ENCODE results near the gene TOB2. TPM values are rescaled to one million over a fixed set of nuclear protein-coding genes. Genes with fewer than 3 reads are reported as not detected.
A peak's percentile ranks its signal among the peaks of the same experiment; 100 is the strongest.

TOB2 gene
- total RNA-seq, 1 donor: 29.0 TPM

DNA sequence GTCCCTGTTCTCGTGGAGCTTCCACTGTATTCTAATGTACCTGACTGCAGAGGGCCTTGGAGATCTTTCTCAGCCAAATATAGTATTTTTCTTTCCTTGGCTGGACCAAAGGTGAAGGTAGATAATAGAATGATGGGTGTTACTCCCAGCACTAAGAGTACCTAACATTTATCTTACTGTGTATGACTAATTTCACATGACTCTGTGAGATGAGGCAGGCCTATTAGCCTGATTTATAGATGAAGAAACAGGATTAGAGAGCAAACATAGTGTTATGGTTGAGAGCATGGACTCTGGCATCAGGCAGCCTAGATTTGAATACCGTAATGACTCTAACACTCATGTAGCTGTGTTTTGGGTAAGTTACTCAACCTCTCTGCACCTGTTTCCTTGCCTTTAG is 25.0 kb upstream of the TOB2 start:
- no peak overlapping the region for H2AFZ ChIP-seq (ENCODE audit: low read length)

DNA sequence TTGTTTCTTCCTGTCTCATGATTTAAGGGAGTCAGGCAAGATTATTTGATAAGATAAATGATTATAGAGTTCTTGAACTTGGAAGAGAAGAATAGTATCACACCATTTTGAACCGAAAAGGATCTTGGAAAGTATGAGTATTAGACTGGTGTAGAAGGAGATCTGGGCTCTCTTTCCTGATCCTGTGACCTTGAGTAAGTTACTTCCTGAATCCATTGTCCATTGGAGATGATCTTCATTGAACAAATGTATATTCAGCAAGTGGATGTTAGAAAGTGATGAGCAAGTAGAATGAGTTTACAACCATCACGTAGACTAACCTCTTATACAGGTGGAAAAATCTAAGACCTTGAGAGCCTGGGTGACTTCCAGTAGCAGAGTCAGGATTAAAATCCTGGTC is 24.3 kb upstream of the TOB2 start:
- Histone ChIP-seq H3K9me3 (ENCODE audit: low read depth, low read length) (no peaks in the 10 kb centered on the region), H3K4me3 (ENCODE audit: insufficient read depth, low read length) (no peak overlapping the region), H3K27ac (ENCODE audit: low read depth, low read length) (no peak overlapping the region), H3K27me3 (ENCODE audit: insufficient read depth, low read length) (no peaks in the 10 kb centered on the region), H2AFZ (ENCODE audit: low read length) (no peak overlapping the region), H3K79me2 (ENCODE audit: insufficient read depth, low read length) (peaks cover 91% of the 10 kb centered on the region), H3K4me2 (ENCODE audit: insufficient read depth, low read length) (no peak overlapping the region), H3K36me3 (ENCODE audit: insufficient read depth, low read length) (peaks cover 19% of the 10 kb centered on the region), H4K20me1 (ENCODE audit: insufficient read depth, low read length) (peaks cover 7% of the 10 kb centered on the region), H3K4me1 (ENCODE audit: insufficient read depth, low read length) (peaks cover 20% of the 10 kb centered on the region)
- TF ChIP-seq, protein P1, sequence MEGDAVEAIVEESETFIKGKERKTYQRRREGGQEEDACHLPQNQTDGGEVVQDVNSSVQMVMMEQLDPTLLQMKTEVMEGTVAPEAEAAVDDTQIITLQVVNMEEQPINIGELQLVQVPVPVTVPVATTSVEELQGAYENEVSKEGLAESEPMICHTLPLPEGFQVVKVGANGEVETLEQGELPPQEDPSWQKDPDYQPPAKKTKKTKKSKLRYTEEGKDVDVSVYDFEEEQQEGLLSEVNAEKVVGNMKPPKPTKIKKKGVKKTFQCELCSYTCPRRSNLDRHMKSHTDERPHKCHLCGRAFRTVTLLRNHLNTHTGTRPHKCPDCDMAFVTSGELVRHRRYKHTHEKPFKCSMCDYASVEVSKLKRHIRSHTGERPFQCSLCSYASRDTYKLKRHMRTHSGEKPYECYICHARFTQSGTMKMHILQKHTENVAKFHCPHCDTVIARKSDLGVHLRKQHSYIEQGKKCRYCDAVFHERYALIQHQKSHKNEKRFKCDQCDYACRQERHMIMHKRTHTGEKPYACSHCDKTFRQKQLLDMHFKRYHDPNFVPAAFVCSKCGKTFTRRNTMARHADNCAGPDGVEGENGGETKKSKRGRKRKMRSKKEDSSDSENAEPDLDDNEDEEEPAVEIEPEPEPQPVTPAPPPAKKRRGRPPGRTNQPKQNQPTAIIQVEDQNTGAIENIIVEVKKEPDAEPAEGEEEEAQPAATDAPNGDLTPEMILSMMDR (IDR thresholded peaks at IDR 0.05; ENCODE audit: extremely low read depth, low read depth, low read length): no peak
- no peak for DNase-seq (ENCODE audit: insufficient read length, low spot score, missing footprints)

More for the DNA sequence above, 25.0 kb upstream of the TOB2 start:
- Histone ChIP-seq H3K36me3 (ENCODE audit: insufficient read depth, low read length) (peaks cover 13% of the 10 kb centered on the region), H3K4me2 (ENCODE audit: insufficient read depth, low read length) (no peak overlapping the region), H4K20me1 (ENCODE audit: insufficient read depth, low read length) (peaks cover 7% of the 10 kb centered on the region), H3K27ac (ENCODE audit: low read depth, low read length) (no peak overlapping the region), H3K4me1 (ENCODE audit: insufficient read depth, low read length) (peaks cover 20% of the 10 kb centered on the region), H3K27me3 (ENCODE audit: insufficient read depth, low read length) (no peaks in the 10 kb centered on the region), H3K9me3 (ENCODE audit: low read depth, low read length) (no peaks in the 10 kb centered on the region), H3K79me2 (ENCODE audit: insufficient read depth, low read length) (peaks cover 90% of the 10 kb centered on the region), H3K4me3 (ENCODE audit: insufficient read depth, low read length) (no peak overlapping the region)
- DNase-seq (ENCODE audit: insufficient read length, low spot score, missing footprints): no peak
- TF ChIP-seq, protein P1 (IDR thresholded peaks at IDR 0.05; ENCODE audit: extremely low read depth, low read depth, low read length): no peak

DNA sequence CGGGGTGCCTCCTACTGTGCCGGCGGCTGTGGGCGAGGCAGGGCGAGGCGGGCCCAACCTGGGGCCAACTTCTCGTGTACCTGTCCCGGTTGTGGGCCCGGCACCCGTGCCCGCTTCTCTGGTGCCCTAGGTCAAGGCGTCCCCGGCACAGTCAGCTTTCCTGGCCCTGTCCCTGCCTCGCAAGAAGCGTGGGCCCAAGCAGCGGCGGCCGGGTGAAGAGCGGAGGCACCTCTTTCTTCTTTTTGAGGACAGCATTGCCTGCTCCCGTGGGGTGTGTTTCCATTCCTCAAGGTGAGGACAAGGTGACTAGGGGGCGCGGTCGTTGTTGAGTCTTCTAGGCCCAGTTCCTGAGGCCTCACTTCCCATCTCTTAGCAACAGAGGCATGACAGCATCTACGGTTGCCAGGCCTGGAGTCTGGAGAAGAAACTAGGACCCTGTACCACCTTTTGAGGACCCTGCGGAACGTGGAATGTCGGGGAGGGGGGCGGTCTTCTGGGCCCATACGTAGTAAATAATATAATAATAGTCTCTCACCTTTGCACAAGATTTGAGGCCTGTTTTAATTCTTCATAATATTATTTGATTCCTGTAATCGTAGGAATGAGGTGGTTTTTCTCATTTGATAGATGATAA is 22.7 kb upstream of the TOB2 start:
- Histone ChIP-seq H2AFZ (ENCODE audit: low read length) (peak overlapping the region; percentile 89), H3K4me3 (ENCODE audit: insufficient read depth, low read length) (peak overlapping the region; percentile 82), H3K27me3 (ENCODE audit: insufficient read depth, low read length) (no peaks in the 10 kb centered on the region), H3K9me3 (ENCODE audit: low read depth, low read length) (no peaks in the 10 kb centered on the region), H4K20me1 (ENCODE audit: insufficient read depth, low read length) (peaks cover 7% of the 10 kb centered on the region), H3K27ac (ENCODE audit: low read depth, low read length) (peak overlapping the region; percentile 96), H3K4me2 (ENCODE audit: insufficient read depth, low read length) (peak overlapping the region; percentile 92), H3K36me3 (ENCODE audit: insufficient read depth, low read length) (peaks cover 33% of the 10 kb centered on the region), H3K4me1 (ENCODE audit: insufficient read depth, low read length) (peaks cover 20% of the 10 kb centered on the region), H3K79me2 (ENCODE audit: insufficient read depth, low read length) (peaks cover 88% of the 10 kb centered on the region)
- DNase-seq (ENCODE audit: insufficient read length, low spot score, missing footprints): no peak
- TF ChIP-seq, protein P1 (IDR thresholded peaks at IDR 0.05; ENCODE audit: extremely low read depth, low read depth, low read length): no peak

DNA sequence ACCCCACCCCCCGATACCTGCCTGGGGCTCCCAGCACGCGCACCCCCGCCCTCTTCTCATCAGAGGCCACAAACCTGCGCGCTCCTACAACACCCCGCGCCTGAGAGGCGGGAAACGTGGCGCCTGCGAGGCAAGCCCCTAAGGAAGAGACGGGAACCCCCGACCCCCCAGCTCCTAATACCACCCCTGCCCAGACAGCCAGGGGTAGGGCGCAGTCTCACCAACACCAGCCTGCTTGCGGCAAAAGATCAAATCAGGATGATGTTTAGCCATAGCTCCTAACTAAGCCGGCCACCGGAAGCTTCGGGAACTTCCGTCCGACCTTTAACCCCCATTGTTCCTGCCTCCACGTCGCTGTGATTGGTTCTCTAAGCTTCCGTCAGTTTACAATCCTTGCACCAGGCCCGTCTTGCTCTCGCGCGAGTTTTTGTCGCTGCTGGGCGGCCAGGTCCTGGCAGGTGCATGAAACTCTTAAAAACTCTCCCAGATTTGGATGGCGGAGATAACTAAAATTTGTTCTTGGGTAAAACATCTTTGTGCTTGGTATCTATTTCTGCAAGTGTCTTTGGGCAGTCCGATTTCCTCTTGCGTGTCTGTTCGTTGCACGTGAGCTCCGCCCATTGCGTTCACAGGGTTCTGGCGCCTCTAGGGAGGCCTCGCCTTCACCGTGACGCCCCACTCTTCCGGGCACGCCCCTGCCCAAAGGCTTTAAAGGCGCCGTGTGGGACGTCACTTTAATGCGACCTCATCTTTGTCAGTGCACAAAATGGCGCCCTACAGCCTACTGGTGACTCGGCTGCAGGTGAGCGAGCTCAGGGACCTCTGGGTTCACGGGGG is 22.0 kb upstream of the TOB2 start, which contains the start of the genes ACO2 and PHF5A:
Gene ACO2, plus strand, starts transcription at position 737 of the 837 bp plus-strand sequence. Its CDS starts 30 bp downstream, at position 767.
Gene PHF5A, minus strand, starts transcription at position 312 of the 837 bp plus-strand sequence. Its CDS starts 39 bp downstream, at position 273.
- peak within 1 kb of the TSS; percentile 89 for H2AFZ ChIP-seq (ENCODE audit: low read length)
- H3K4me3 ChIP-seq (ENCODE audit: insufficient read depth, low read length): peak within 1 kb of the TSS; percentile 82
- TF ChIP-seq, protein P1 (IDR thresholded peaks at IDR 0.05; ENCODE audit: extremely low read depth, low read depth, low read length): no peak
- peaks cover 20% of the 10 kb centered on the region for H3K4me1 ChIP-seq (ENCODE audit: insufficient read depth, low read length)
- no peaks in the 10 kb centered on the region for H3K27me3 ChIP-seq (ENCODE audit: insufficient read depth, low read length)
- peak; percentile 98 for DNase-seq (ENCODE audit: insufficient read length, low spot score, missing footprints)
- peaks cover 89% of the 10 kb centered on the region for H3K79me2 ChIP-seq (ENCODE audit: insufficient read depth, low read length)
- peak within 1 kb of the TSS; percentile 92 for H3K4me2 ChIP-seq (ENCODE audit: insufficient read depth, low read length)
- peaks cover 4% of the 10 kb centered on the region for H4K20me1 ChIP-seq (ENCODE audit: insufficient read depth, low read length)
- no peaks in the 10 kb centered on the region for H3K9me3 ChIP-seq (ENCODE audit: low read depth, low read length)
- H3K27ac ChIP-seq (ENCODE audit: low read depth, low read length): peak within 1 kb of the TSS; percentile 96
- H3K36me3 ChIP-seq (ENCODE audit: insufficient read depth, low read length): peaks cover 40% of the 10 kb centered on the region
